Measurements from ENCODE around the gene TRPC1. TPM values are rescaled to one million over a fixed set of nuclear protein-coding genes. Genes with fewer than 3 reads are reported as not detected.

Gene TRPC1
- total RNA-seq, 1 donor from 2014 or later: 19.2 TPM

DNA sequence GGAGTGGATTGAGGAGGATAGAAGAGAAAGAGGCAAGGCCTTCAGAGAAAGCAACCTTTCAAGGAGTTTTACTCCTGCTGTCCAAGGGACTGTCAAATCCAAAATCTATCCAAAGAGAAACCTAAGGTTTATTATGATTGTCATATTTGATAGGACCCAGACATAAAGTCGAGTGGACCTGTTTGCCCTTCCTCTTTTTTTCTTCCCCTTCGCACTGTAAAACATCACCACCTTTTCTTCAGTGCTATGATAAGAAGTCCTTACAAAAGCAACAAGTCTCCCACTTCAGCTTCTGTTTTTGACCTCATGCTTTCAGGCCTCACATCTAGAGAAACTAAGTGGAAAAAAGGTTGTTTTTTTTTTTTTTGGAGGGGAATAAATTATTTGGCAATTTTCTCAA, 73.0 kb downstream of the TRPC1 start:
- no peak for DNase-seq (ENCODE audit: low read depth)
- no peaks in the 10 kb centered on the region for H3K36me3 ChIP-seq (ENCODE audit: insufficient read depth, low read length)
- H3K36me3 Mint-ChIP-seq (ENCODE audit: low read depth, unreplicated experiment): peaks cover 5% of the 10 kb centered on the region
- no peaks in the 10 kb centered on the region for H3K27me3 ChIP-seq (ENCODE audit: insufficient read depth, low read length)
- TF ChIP-seq CTCF (IDR thresholded peaks at IDR 0.05; ENCODE audit: insufficient read depth, low read depth, low read length) (no peak), EZH2 (IDR thresholded peaks at IDR 0.05; ENCODE audit: insufficient read depth, low read length) (no peak)
- H3K9me3 ChIP-seq (ENCODE audit: insufficient read depth, low read depth, low read length): no peaks in the 10 kb centered on the region
- no peaks in the 10 kb centered on the region for H3K27me3 Mint-ChIP-seq (ENCODE audit: low read depth, unreplicated experiment)
- H3K27ac Mint-ChIP-seq (ENCODE audit: unreplicated experiment): no peak overlapping the region
- H3K4me1 Mint-ChIP-seq (ENCODE audit: low read depth, unreplicated experiment): no peaks in the 10 kb centered on the region
- no peak overlapping the region for H3K27ac ChIP-seq (ENCODE audit: low read depth, low read length)
- H3K4me3 ChIP-seq (ENCODE audit: insufficient read depth, low read depth, low read length): no peak overlapping the region
- no peak for FAIRE-seq
- no peak overlapping the region for H3K4me3 Mint-ChIP-seq (ENCODE audit: unreplicated experiment)
- H3K4me1 ChIP-seq (ENCODE audit: insufficient read depth, low read length): no peaks in the 10 kb centered on the region
- no peak overlapping the region for H3K4me2 ChIP-seq (ENCODE audit: low read length)
- no peaks in the 10 kb centered on the region for H3K9me3 Mint-ChIP-seq (ENCODE audit: unreplicated experiment)
- H2AFZ ChIP-seq (ENCODE audit: low read depth, low read length): no peak overlapping the region
- no peaks in the 10 kb centered on the region for H4K20me1 ChIP-seq (ENCODE audit: insufficient read depth, low read length)
- no peaks in the 10 kb centered on the region for H3K79me2 ChIP-seq (ENCODE audit: insufficient read depth, low read length)
- no peak overlapping the region for H3K9ac ChIP-seq (ENCODE audit: low read length)

- no peaks in the 10 kb centered on the region for H3K36me3 ChIP-seq (ENCODE audit: insufficient read depth, low read length)
- no peak overlapping the region for H3K4me3 Mint-ChIP-seq (ENCODE audit: unreplicated experiment)
- H2AFZ ChIP-seq (ENCODE audit: low read depth, low read length): no peak overlapping the region
- H3K4me3 ChIP-seq (ENCODE audit: insufficient read depth, low read depth, low read length): no peak overlapping the region
- H3K27me3 ChIP-seq (ENCODE audit: insufficient read depth, low read length): no peaks in the 10 kb centered on the region
- H3K4me2 ChIP-seq (ENCODE audit: low read length): no peak overlapping the region
- peaks cover 11% of the 10 kb centered on the region for H3K4me1 Mint-ChIP-seq (ENCODE audit: low read depth, unreplicated experiment)
- H3K27ac ChIP-seq (ENCODE audit: low read depth, low read length): no peak overlapping the region
- no peaks in the 10 kb centered on the region for H3K27me3 Mint-ChIP-seq (ENCODE audit: low read depth, unreplicated experiment)
- H3K27ac Mint-ChIP-seq (ENCODE audit: unreplicated experiment): no peak overlapping the region
- H3K9ac ChIP-seq (ENCODE audit: low read length): no peak overlapping the region
- H3K9me3 Mint-ChIP-seq (ENCODE audit: unreplicated experiment): no peaks in the 10 kb centered on the region
- H3K79me2 ChIP-seq (ENCODE audit: insufficient read depth, low read length): no peaks in the 10 kb centered on the region
- DNase-seq (ENCODE audit: low read depth) (no peak), FAIRE-seq (no peak)
- H3K4me1 ChIP-seq (ENCODE audit: insufficient read depth, low read length): no peaks in the 10 kb centered on the region
- no peaks in the 10 kb centered on the region for H4K20me1 ChIP-seq (ENCODE audit: insufficient read depth, low read length)
- H3K9me3 ChIP-seq (ENCODE audit: insufficient read depth, low read depth, low read length): no peaks in the 10 kb centered on the region
- no peak for TF ChIP-seq CTCF (IDR thresholded peaks at IDR 0.05; ENCODE audit: insufficient read depth, low read depth, low read length)
- no peak for TF ChIP-seq EZH2 (IDR thresholded peaks at IDR 0.05; ENCODE audit: insufficient read depth, low read length)
- peaks cover 3% of the 10 kb centered on the region for H3K36me3 Mint-ChIP-seq (ENCODE audit: low read depth, unreplicated experiment)
Observed at GRCh38 chr3:142801746-142802145, 77.9 kb downstream of the TRPC1 start.

DNA sequence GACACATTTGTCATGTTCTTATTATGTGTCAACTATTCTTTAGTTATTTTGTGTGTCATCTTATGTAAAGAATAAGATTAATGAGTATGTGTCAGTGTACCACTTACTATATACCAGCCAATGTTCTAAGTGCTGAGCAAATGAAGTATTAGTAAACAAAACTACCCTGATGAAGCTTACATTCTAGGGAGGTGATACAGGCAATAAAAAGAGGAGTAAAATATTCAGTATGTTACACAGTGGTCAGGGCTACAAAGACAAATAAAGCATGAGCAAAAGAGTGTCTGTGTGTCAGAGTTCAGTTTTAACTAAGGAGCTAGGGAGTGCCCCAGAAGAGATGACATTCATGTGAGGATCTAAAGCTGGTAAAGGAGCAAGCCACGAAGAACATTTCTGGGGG, 79.1 kb downstream of the TRPC1 start:
- Histone ChIP-seq H3K27ac (ENCODE audit: low read depth, low read length) (no peak overlapping the region), H3K9ac (ENCODE audit: low read length) (no peak overlapping the region), H3K79me2 (ENCODE audit: insufficient read depth, low read length) (no peaks in the 10 kb centered on the region), H3K27me3 (ENCODE audit: insufficient read depth, low read length) (no peaks in the 10 kb centered on the region), H3K4me2 (ENCODE audit: low read length) (no peak overlapping the region), H3K9me3 (ENCODE audit: insufficient read depth, low read depth, low read length) (no peaks in the 10 kb centered on the region), H3K36me3 (ENCODE audit: insufficient read depth, low read length) (no peaks in the 10 kb centered on the region), H4K20me1 (ENCODE audit: insufficient read depth, low read length) (no peaks in the 10 kb centered on the region), H2AFZ (ENCODE audit: low read depth, low read length) (no peak overlapping the region), H3K4me3 (ENCODE audit: insufficient read depth, low read depth, low read length) (no peak overlapping the region), H3K4me1 (ENCODE audit: insufficient read depth, low read length) (peaks cover 1% of the 10 kb centered on the region)
- no peak for DNase-seq (ENCODE audit: low read depth)
- no peak for TF ChIP-seq EZH2 (IDR thresholded peaks at IDR 0.05; ENCODE audit: insufficient read depth, low read length)
- no peak for TF ChIP-seq CTCF (IDR thresholded peaks at IDR 0.05; ENCODE audit: insufficient read depth, low read depth, low read length)
- Mint-ChIP-seq H3K27ac (ENCODE audit: unreplicated experiment) (peak overlapping the region; percentile 72), H3K36me3 (ENCODE audit: low read depth, unreplicated experiment) (peaks cover 3% of the 10 kb centered on the region), H3K4me1 (ENCODE audit: low read depth, unreplicated experiment) (peaks cover 11% of the 10 kb centered on the region), H3K9me3 (ENCODE audit: unreplicated experiment) (no peaks in the 10 kb centered on the region), H3K27me3 (ENCODE audit: low read depth, unreplicated experiment) (no peaks in the 10 kb centered on the region), H3K4me3 (ENCODE audit: unreplicated experiment) (no peak overlapping the region)
- no peak for FAIRE-seq

Measured in astrocyte (in vitro differentiated cells and primary cell).